GM21737 (cell line): Measurements from ENCODE around the gene SLC25A17.
"Not testable (repeated sequence)": the region's sequence is repeated elsewhere in the genome, so short reads cannot be mapped to it uniquely, and the experiment has no call there.

Experiments
- ATAC-seq: cut with Tn5 transposase; IDR thresholded peaks from one replicate; pipeline ENCODE4 v1.9.1; 2021; ENCODE audit warnings: mild to moderate bottlenecking, moderate library complexity; ENCODE audit not compliant: unreplicated experiment

Gene SLC25A17

DNA sequence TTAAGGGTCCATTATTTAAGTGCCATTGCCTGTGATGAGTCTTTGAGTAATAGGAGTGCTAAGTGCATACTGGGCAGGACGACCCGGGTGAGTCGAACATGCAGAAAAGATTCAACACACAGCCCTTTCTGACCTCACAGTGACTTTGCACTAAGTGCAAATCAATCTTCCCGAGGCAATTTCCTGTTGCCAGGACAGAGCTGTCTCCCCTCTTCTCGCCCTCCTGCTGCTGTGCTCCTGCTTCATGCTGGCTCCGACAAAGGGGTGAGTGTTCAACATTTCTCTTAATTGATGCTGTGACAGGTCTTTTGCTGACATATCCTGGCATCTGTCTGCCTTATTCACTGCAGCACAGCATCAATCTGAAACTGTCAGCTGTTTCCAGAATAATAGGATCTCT lies 97.9 kb downstream of the SLC25A17 start:
- no peak for ATAC-seq

DNA sequence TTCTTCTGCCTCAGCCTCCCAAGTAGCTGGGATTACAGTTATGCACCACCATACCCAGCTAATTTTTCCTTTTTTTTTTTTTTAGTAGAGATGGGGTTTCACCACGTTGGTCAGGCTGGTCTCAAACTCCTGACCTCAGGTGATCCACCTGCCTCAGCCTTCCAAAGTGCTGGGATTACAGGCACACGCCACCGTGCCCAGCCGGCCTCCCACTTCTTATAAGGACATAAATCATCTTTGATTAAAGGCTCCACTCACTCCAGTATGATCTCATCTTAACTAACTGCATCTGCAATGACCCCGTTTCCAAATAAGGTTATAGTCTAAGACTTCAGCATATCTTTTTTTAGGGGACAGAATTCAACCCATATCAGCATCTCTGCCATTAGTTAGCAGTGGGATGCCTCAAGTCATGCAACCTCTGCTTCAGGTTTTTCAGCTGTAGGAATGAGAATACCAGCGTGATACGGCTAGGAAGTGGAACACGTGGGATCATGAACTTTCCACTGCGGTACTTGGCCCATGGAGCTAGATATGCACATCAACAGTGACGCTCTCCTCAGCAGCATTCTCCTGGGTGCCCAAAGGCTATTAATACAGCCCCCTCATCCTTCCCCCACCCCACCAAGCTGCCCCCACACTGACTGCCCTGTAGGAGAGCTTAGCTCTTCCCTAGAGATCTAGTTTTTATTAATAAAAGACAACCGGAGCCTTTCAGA lies 98.4 kb downstream of the SLC25A17 start:
- no peak for ATAC-seq

DNA sequence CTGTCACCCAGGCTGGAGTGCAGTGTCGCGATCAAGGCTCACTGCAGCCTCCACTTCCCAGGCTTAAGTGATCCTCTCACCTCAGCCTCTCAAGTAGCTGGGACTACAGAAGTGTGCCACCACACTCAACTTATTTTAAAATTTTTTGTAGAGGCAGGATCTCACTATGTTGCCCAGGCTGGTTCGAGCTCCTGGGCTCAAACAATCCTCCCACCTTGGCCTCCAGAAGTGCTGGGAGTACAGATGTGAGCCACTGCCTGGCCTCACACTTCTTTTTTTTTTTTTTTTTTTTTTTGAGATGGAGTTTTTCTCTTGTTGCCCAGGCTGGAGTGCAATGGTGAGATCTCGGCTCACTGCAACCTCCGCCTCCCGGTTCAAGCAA lies 99.0 kb downstream of the SLC25A17 start:
- ATAC-seq, result not testable (repeated sequence)
